Measurements from ENCODE around the gene HSPB6.

Gene HSPB6

GRCh38 chr19:35767288-35768081, 10.7 kb upstream of the HSPB6 start:
- no peak for DNase-seq (ENCODE audit: low read depth in 2 of 3, low spot score in 2 of 3)

GRCh38 chr19:35766571-35767104, 9.8 kb upstream of the HSPB6 start:
- no peak for DNase-seq (ENCODE audit: low read depth in 2 of 3, low spot score in 2 of 3)

- no peak for DNase-seq (ENCODE audit: low read depth in 2 of 3, low spot score in 2 of 3)
These were observed 7.8 kb upstream of the HSPB6 start for GRCh38 chr19:35764432-35765315.

- no peak for DNase-seq (ENCODE audit: low read depth in 2 of 3, low spot score in 2 of 3)
These were observed 4.0 kb upstream of the HSPB6 start for GRCh38 chr19:35760711-35761349.

- DNase-seq (ENCODE audit: low read depth in 2 of 3, low spot score in 2 of 3): no peak
These were observed 2.9 kb upstream of the HSPB6 start for GRCh38 chr19:35759697-35760096.

GRCh38 chr19:35757749-35758608, 1.1 kb upstream of the HSPB6 start, which contains the start of gene PROSER3:
Gene PROSER3, plus strand, starts transcription at chr19:35758176. Its CDS starts 40 bp downstream, at chr19:35758216.
- peak; percentile 88 to 98 (median 92) for DNase-seq (ENCODE audit: low read depth in 2 of 3, low spot score in 2 of 3)

- DNase-seq (ENCODE audit: low read depth in 2 of 3, low spot score in 2 of 3): peak in 1 of 3 experiments; percentile 26
These were observed 461 bp upstream of the HSPB6 start for GRCh38 chr19:35757231-35757748.

GRCh38 chr19:35755550-35756376, 1.1 kb downstream of the HSPB6 start:
- no peak for DNase-seq (ENCODE audit: low read depth in 2 of 3, low spot score in 2 of 3)

- DNase-seq (ENCODE audit: low read depth in 2 of 3, low spot score in 2 of 3): no peak
These were observed 1.7 kb downstream of the HSPB6 start for GRCh38 chr19:35755131-35755549.

GRCh38 chr19:35754370-35755130, 2.3 kb downstream of the HSPB6 start:
- no peak for DNase-seq (ENCODE audit: low read depth in 2 of 3, low spot score in 2 of 3)

- DNase-seq (ENCODE audit: low read depth in 2 of 3, low spot score in 2 of 3): no peak
These were observed 3.0 kb downstream of the HSPB6 start for GRCh38 chr19:35753634-35754369.

- DNase-seq (ENCODE audit: low read depth in 2 of 3, low spot score in 2 of 3): no peak
These were observed 4.0 kb downstream of the HSPB6 start for GRCh38 chr19:35752746-35753350.

GRCh38 chr19:35751839-35752745, 4.7 kb downstream of the HSPB6 start:
- DNase-seq (ENCODE audit: low read depth in 2 of 3, low spot score in 2 of 3): no peak

GRCh38 chr19:35750167-35750566, 6.7 kb downstream of the HSPB6 start:
- DNase-seq (ENCODE audit: low read depth in 2 of 3, low spot score in 2 of 3): no peak

- peak; percentile 91 to 97 (median 94) for DNase-seq (ENCODE audit: low read depth in 2 of 3, low spot score in 2 of 3)
These were observed 8.5 kb downstream of the HSPB6 start, which contains the start of gene LIN37 for GRCh38 chr19:35748106-35749020. Gene LIN37, plus strand, starts transcription at chr19:35748576. Its CDS starts 149 bp downstream, at chr19:35748725.
